ENCODE measurements around the gene BLTP3A. TPM values are rescaled to one million over a fixed set of nuclear protein-coding genes. Genes with fewer than 3 reads are reported as not detected.

BLTP3A gene, protein sequence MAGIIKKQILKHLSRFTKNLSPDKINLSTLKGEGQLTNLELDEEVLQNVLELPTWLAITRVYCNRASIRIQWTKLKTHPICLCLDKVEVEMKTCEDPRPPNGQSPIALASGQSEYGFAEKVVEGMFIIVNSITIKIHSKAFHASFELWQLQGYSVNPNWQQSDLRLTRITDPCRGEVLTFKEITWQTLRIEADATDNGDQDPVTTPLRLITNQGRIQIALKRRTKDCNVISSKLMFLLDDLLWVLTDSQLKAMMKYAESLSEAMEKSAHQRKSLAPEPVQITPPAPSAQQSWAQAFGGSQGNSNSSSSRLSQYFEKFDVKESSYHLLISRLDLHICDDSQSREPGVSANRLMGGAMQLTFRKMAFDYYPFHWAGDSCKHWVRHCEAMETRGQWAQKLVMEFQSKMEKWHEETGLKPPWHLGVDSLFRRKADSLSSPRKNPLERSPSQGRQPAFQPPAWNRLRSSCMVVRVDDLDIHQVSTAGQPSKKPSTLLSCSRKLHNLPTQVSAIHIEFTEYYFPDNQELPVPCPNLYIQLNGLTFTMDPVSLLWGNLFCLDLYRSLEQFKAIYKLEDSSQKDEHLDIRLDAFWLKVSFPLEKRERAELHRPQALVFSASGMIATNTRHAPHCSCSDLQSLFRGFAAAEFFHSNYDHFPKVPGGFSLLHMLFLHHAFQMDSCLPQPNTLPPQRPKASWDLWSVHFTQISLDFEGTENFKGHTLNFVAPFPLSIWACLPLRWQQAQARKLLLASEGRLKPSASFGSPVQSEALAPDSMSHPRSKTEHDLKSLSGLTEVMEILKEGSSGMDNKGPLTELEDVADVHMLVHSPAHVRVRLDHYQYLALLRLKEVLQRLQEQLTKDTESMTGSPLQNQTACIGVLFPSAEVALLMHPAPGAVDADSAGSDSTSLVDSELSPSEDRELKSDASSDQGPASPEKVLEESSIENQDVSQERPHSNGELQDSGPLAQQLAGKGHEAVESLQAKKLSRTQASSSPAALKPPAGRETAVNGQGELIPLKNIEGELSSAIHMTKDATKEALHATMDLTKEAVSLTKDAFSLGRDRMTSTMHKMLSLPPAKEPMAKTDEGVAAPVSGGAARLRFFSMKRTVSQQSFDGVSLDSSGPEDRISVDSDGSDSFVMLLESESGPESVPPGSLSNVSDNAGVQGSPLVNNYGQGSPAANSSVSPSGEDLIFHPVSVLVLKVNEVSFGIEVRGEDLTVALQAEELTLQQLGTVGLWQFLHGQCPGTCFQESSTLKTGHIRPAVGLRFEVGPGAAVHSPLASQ (N-terminal part only)
- total RNA-seq: 11.8 and 14.3 TPM in 2 replicates

DNA sequence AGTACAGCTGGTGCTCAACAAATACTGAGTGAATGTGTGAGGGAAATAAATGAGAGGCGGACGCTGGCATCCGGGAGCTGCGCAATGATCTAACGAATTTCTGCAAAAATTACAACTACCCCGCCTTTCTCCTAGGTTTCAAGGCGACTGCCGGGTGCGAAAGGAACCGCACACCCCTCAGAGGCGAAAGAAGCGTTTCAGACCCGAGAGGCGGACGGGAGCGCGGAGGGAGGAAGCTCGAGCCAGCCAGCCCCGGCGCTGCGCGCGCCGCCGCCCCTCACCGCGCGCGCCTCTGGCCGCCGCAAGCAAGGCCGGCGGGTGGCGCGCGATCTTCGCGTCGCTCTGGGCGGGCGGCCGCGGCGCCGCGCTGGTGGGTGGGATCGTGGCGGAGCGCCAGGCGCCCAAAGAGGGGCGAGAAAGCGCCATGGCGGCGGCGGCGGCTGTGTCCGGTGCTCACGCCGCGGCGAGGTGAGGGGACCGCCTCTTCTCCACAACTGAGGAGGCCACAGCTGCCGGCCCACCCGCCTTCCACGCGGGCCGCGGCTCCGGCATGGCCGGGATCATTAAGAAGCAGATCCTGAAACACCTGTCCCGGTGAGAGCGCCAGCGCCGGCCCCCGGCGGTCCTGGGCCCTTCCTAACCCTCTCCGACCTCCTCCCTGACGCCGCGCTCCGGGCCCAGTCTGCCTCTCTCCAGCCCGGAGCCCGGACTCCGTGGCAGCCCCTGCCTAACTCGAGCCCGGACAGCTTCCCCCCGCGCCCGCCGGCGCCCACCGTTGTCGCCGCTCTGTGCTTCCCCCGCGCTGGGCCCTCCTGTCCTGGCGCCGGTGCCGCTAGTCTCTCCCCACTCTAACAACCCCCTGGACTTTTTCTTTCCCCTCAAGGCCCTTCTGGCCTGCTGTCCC lies at the start of gene BLTP3A:
Gene BLTP3A, plus strand, starts transcription at position 383 of the 904 bp plus-strand sequence. Its CDS starts 168 bp downstream, at position 551.

Small RNA genes lying within 50 kb of the gene (small RNA-seq; reads per million reads assigned to genes)
- not detected for gene RF00019

Other genes starting within 250 kb of the BLTP3A start
- gene SPDEF, start 235.8 kb upstream of the BLTP3A start, total RNA-seq: under 0.01 and 0.07 TPM in 2 replicates
- 37.0 and 46.9 TPM in 2 replicates for gene ILRUN, start 95.3 kb upstream of the BLTP3A start, total RNA-seq
- gene SNRPC, start 34.6 kb upstream of the BLTP3A start, total RNA-seq: 91.4 and 106 TPM in 2 replicates
- 39.2 and 39.6 TPM in 2 replicates for gene TAF11, start 96.0 kb downstream of the BLTP3A start, total RNA-seq
- gene ANKS1A, start 97.2 kb downstream of the BLTP3A start, total RNA-seq: 12.4 and 14.5 TPM in 2 replicates

All from thoracic aorta endothelial cell (primary cell).